ENCODE measurements around the gene SLC5A9. TPM values are rescaled to one million over a fixed set of nuclear protein-coding genes. Genes with fewer than 3 reads are reported as not detected.

SLC5A9 gene
- total RNA-seq, 1 experiment from 2014 or later = not detected

- TF ChIP-seq POLR2AphosphoS5 (IDR thresholded peaks at IDR 0.05; ENCODE audit: low read depth, low read length) (no peak), ZBTB33 (IDR thresholded peaks at IDR 0.05; ENCODE audit: extremely low read depth, insufficient replicate concordance, low read length) (no peak), MAX (IDR thresholded peaks at IDR 0.05) (no peak)
- no peak overlapping the region for H2AFZ ChIP-seq (ENCODE audit: low read depth, low read length, poor library complexity, severe bottlenecking)
- DNase-seq (ENCODE audit: low read depth, low spot score) (no peak), ATAC-seq (no peak)
- H3K27me3 ChIP-seq (ENCODE audit: insufficient read depth, low read length) = 0 out of 2 replicates have a peak, but pooled peaks cover 3% of the 10 kb centered on the region
- no peak overlapping the region for H3K9ac ChIP-seq (ENCODE audit: low read length)
- no TSS peak for BruUV-seq (replicated peaks)
- no peaks in the 10 kb centered on the region for H3K4me1 ChIP-seq (ENCODE audit: control insufficient read depth in 1 of 2, insufficient read depth in 2 of 2, low read length in 2 of 2)
- no peaks in the 10 kb centered on the region for H4K20me1 ChIP-seq (ENCODE audit: insufficient read depth)
- no peak overlapping the region for H3K4me2 ChIP-seq (ENCODE audit: low read length)
- intact Hi-C loops (cut with micrococcal nuclease) = no loop called here
- H3K9me3 ChIP-seq (ENCODE audit: control insufficient read depth in 1 of 2, insufficient read depth in 1 of 2, low read depth in 1 of 2, low read length in 2 of 2) = no peaks in the 10 kb centered on the region
- RAD21 ChIA-PET (ENCODE audit: low non-redundant PET in 1 of 2, low total read pairs in 2 of 2, uncharacterized antibody in 2 of 2, unreplicated experiment in 2 of 2) = no interaction called here
- H3K79me2 ChIP-seq (ENCODE audit: insufficient read depth, low read length) = no peaks in the 10 kb centered on the region
- H3K4me3 ChIP-seq (replicated peaks in 1 of 2; ENCODE audit: low read depth in 1 of 2, low read length in 2 of 2) = no peak overlapping the region
- H3K36me3 ChIP-seq (ENCODE audit: control insufficient read depth in 1 of 2, insufficient read depth in 2 of 2, low read length in 2 of 2) = no peaks in the 10 kb centered on the region
- CTCF ChIA-PET = no interaction called here
- no peak overlapping the region for H3K27ac ChIP-seq (ENCODE audit: low read depth, low read length)
- POLR2A ChIA-PET = no interaction called here
- no peaks in the 10 kb centered on the region for H3K9me2 ChIP-seq (ENCODE audit: insufficient read depth)
Observed at GRCh38 chr1:48219803-48220202, 2.7 kb upstream of the SLC5A9 start.

DNA sequence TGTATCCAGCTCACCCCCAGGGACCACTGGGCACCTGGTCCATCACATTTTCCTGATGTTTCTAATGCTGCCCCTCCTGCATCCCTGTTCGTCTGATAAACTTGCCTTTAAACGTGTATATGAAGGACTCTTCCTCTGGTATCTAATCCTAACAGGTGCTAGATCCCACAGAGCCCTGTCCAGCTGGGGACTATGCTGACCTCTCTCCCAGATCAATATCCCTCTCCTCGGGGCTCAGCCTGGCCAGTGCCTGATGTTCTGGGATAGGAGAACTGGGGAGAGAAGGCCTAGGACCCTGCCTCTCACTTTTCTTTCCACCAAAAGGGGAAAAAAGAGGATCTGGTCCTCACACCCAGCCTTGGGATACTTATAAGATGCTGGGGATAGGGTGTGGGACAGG lies 1.4 kb upstream of the SLC5A9 start:
- ATAC-seq (no peak), DNase-seq (ENCODE audit: low read depth, low spot score) (no peak)
- intact Hi-C loops (cut with micrococcal nuclease) = no loop called here
- POLR2A ChIA-PET = no interaction called here
- Histone ChIP-seq H3K79me2 (ENCODE audit: insufficient read depth, low read length) (no peaks in the 10 kb centered on the region), H3K4me1 (ENCODE audit: control insufficient read depth in 1 of 2, insufficient read depth in 2 of 2, low read length in 2 of 2) (no peaks in the 10 kb centered on the region), H3K4me2 (ENCODE audit: low read length) (no peak overlapping the region), H4K20me1 (ENCODE audit: insufficient read depth) (no peaks in the 10 kb centered on the region), H3K9me2 (ENCODE audit: insufficient read depth) (no peaks in the 10 kb centered on the region), H3K9me3 (ENCODE audit: control insufficient read depth in 1 of 2, insufficient read depth in 1 of 2, low read depth in 1 of 2, low read length in 2 of 2) (no peaks in the 10 kb centered on the region), H3K27me3 (ENCODE audit: insufficient read depth, low read length) (no peaks in the 10 kb centered on the region), H3K4me3 (replicated peaks in 1 of 2; ENCODE audit: low read depth in 1 of 2, low read length in 2 of 2) (no peak overlapping the region), H3K9ac (ENCODE audit: low read length) (no peak overlapping the region), H3K27ac (ENCODE audit: low read depth, low read length) (no peak overlapping the region), H3K36me3 (ENCODE audit: control insufficient read depth in 1 of 2, insufficient read depth in 2 of 2, low read length in 2 of 2) (no peaks in the 10 kb centered on the region), H2AFZ (ENCODE audit: low read depth, low read length, poor library complexity, severe bottlenecking) (no peak overlapping the region)
- RAD21 ChIA-PET (ENCODE audit: low non-redundant PET in 1 of 2, low total read pairs in 2 of 2, uncharacterized antibody in 2 of 2, unreplicated experiment in 2 of 2) = no interaction called here
- CTCF ChIA-PET = no interaction called here
- no TSS peak for BruUV-seq (replicated peaks)
- TF ChIP-seq MAX (IDR thresholded peaks at IDR 0.05) (no peak), POLR2AphosphoS5 (IDR thresholded peaks at IDR 0.05; ENCODE audit: low read depth, low read length) (no peak), SP1 (IDR thresholded peaks at IDR 0.05; ENCODE audit: low read depth) (no peak), JUND (IDR thresholded peaks at IDR 0.05) (no peak), YY1 (IDR thresholded peaks at IDR 0.05; ENCODE audit: extremely low read depth, insufficient replicate concordance, low read depth, low read length) (no peak), RAD21 (IDR thresholded peaks at IDR 0.05; ENCODE audit: low read depth) (no peak), CBX3 (IDR thresholded peaks at IDR 0.05; ENCODE audit: low read depth) (no peak), TCF7L2 (IDR thresholded peaks at IDR 0.05; ENCODE audit: borderline replicate concordance, extremely low read depth, insufficient read depth, insufficient read length) (no peak), ATF3 (IDR thresholded peaks at IDR 0.05) (no peak), ELF1 (IDR thresholded peaks at IDR 0.05; ENCODE audit: borderline replicate concordance, low read depth) (no peak), SIN3A (IDR thresholded peaks at IDR 0.05; ENCODE audit: low read depth) (no peak)
- TF ChIP-seq, protein P1, sequence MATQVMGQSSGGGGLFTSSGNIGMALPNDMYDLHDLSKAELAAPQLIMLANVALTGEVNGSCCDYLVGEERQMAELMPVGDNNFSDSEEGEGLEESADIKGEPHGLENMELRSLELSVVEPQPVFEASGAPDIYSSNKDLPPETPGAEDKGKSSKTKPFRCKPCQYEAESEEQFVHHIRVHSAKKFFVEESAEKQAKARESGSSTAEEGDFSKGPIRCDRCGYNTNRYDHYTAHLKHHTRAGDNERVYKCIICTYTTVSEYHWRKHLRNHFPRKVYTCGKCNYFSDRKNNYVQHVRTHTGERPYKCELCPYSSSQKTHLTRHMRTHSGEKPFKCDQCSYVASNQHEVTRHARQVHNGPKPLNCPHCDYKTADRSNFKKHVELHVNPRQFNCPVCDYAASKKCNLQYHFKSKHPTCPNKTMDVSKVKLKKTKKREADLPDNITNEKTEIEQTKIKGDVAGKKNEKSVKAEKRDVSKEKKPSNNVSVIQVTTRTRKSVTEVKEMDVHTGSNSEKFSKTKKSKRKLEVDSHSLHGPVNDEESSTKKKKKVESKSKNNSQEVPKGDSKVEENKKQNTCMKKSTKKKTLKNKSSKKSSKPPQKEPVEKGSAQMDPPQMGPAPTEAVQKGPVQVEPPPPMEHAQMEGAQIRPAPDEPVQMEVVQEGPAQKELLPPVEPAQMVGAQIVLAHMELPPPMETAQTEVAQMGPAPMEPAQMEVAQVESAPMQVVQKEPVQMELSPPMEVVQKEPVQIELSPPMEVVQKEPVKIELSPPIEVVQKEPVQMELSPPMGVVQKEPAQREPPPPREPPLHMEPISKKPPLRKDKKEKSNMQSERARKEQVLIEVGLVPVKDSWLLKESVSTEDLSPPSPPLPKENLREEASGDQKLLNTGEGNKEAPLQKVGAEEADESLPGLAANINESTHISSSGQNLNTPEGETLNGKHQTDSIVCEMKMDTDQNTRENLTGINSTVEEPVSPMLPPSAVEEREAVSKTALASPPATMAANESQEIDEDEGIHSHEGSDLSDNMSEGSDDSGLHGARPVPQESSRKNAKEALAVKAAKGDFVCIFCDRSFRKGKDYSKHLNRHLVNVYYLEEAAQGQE (IDR thresholded peaks at IDR 0.05; ENCODE audit: low read depth) = no peak

All from HCT116 (cell line).